Measurements from ENCODE around the gene SPATA18.

SPATA18 gene

DNA sequence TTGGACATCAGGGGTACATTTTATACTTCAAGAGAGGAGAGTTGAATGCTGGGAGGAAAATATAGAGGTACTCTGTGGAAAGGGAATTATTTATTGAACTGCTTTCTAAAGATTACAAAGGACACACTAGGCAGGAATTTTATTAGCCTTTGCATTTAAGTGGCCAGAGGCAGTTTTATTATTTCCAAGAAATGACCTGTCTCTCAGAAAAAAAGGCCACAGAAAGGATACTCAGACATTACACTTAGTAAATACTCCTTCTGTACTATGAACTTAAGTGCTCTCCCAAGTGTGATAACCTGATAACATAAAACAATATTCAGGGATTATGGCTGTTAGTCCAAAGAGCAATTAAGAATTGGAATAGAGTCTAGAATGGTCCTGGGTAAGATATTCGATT is 38.5 kb upstream of the SPATA18 start:
- DNase-seq (ENCODE audit: low read depth) = no peak
- TF ChIP-seq, protein P1, sequence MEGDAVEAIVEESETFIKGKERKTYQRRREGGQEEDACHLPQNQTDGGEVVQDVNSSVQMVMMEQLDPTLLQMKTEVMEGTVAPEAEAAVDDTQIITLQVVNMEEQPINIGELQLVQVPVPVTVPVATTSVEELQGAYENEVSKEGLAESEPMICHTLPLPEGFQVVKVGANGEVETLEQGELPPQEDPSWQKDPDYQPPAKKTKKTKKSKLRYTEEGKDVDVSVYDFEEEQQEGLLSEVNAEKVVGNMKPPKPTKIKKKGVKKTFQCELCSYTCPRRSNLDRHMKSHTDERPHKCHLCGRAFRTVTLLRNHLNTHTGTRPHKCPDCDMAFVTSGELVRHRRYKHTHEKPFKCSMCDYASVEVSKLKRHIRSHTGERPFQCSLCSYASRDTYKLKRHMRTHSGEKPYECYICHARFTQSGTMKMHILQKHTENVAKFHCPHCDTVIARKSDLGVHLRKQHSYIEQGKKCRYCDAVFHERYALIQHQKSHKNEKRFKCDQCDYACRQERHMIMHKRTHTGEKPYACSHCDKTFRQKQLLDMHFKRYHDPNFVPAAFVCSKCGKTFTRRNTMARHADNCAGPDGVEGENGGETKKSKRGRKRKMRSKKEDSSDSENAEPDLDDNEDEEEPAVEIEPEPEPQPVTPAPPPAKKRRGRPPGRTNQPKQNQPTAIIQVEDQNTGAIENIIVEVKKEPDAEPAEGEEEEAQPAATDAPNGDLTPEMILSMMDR (IDR thresholded peaks at IDR 0.05; ENCODE audit: low read depth, low read length, missing control alignments) = no peak
- H3K4me3 ChIP-seq (ENCODE audit: low read depth, low read length) = no peak overlapping the region

DNA sequence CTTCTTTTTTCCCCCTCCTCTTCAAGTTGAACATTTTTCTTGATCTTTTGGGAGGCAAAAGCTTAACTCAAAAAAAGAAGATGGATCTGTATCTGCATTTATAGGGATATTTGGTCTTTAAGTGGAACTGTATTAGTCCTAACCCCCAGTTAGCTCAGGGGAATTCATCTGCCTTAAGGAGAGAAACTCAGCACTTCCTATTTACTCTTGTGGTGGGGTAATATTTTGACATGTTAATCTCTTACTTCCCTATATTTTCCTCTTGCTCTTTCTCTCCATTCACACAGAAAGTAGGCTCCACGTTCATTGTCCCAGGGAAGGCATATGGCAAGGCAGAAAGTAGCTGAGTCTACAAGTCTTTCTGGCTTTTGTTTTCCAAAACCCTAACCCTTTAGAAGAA is 36.2 kb upstream of the SPATA18 start:
- no peak for DNase-seq (ENCODE audit: low read depth)

DNA sequence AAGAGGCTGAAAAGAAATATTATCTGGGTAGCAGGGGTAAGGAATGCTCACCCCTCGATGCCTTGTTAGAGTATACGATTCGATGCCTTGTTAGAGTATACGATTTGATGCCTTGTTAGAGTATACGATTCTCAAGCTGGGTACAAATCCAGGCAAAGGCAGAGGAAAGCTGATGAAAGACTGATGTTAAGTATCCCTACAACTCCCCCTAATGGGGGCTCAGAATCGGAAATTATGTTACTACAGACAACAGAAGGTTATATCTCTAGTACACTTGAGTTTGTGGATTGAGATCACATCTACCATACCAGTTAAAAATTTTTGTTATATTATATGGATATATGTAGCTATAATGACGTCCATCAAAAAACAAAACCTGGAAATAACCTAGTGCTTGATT is 35.7 kb upstream of the SPATA18 start:
- TF ChIP-seq, protein P1 (IDR thresholded peaks at IDR 0.05; ENCODE audit: low read depth, low read length, missing control alignments) = no peak
- H3K4me3 ChIP-seq (ENCODE audit: low read depth, low read length) = no peak overlapping the region
- DNase-seq (ENCODE audit: low read depth) = no peak

More for the DNA sequence above, 36.2 kb upstream of the SPATA18 start:
- TF ChIP-seq, protein P1 (IDR thresholded peaks at IDR 0.05; ENCODE audit: low read depth, low read length, missing control alignments) = no peak
- no peak overlapping the region for H3K4me3 ChIP-seq (ENCODE audit: low read depth, low read length)

DNA sequence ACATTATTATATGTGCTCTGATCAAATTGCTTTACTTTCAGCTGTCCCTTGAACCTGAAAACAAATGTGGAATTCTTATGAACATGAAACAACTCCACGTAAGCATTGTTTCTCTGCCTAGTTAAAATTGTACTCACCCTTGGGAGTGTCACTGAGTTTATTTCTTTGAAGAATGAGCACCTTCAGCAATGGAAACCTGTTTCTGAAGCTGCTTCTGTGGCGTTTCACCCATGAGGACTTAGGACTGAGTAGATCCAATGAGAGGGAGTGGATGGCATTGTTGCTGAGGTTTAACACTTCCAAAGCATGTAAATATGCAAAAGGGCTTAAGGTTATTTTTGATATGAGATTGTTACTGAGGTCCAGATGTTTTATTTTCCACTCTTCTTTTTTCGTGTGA is 34.1 kb upstream of the SPATA18 start:
- TF ChIP-seq, protein P1 (IDR thresholded peaks at IDR 0.05; ENCODE audit: low read depth, low read length, missing control alignments) = no peak
- no peak for DNase-seq (ENCODE audit: low read depth)

DNA sequence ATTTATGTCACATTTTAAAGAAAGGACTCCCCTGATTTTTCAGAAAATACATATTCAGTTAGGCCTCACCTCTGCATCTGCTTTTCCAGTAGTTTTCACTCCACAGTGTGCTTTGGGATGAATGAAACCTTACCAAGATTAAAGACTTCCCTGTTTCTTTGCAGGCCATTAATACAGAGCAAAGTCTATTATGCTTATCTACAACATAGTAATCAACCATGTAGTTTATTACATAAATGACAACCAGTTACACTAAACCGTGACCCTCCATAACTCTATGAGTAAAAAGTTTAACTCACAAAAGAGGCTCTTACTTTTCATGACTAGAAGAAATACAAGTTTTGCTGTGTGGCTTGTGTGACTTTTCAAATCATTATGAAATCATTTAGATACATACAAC is 33.3 kb upstream of the SPATA18 start:
- H3K4me3 ChIP-seq (ENCODE audit: low read depth, low read length) = no peak overlapping the region
- TF ChIP-seq, protein P1 (IDR thresholded peaks at IDR 0.05; ENCODE audit: low read depth, low read length, missing control alignments) = no peak
- DNase-seq (ENCODE audit: low read depth) = no peak

More for the DNA sequence above, 34.1 kb upstream of the SPATA18 start:
- H3K4me3 ChIP-seq (ENCODE audit: low read depth, low read length) = no peak overlapping the region

DNA sequence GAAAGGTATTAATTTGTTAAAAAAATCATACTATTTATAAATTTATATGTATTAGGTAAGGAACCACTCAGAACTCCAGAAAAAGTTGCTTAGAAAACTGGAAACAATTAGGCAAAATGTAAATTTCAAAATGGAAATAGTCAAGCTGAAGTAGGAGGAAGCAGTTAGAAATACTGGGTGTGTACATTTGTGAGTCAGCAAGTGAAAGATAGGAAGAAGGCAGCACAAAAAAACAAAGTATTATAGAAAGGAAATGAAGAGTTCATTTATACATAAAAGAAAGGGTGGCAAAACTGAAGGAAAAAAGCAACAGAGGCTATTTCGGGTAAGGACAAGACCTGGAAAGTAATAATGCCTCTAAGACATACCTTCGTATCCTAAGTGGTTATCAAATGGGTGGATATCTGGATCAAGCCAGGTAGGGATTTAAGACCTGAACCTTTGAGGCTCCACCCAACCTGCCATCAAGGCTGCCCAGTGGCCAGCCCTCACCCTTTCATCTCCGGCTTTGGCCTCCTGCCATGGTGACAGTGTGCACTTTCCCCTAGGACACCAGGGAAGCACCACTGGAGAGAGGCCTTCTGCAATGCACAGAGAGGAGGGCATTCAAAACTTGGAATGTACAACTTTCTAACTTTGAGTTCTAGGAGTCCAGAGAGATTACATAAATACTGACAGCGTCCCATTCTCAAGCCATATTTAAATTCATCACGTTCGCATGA is 31.0 kb upstream of the SPATA18 start, which contains the start of gene LRRC66:
LRRC66 (minus strand) TSS at position 428 of the 722 bp plus-strand sequence. CDS start 2,750 bp downstream, outside the sequence.
- no peak for DNase-seq (ENCODE audit: low read depth)
- TF ChIP-seq, protein P1 (IDR thresholded peaks at IDR 0.05; ENCODE audit: low read depth, low read length, missing control alignments) = no peak
- H3K4me3 ChIP-seq (ENCODE audit: low read depth, low read length) = no peak within 1 kb of the TSS

DNA sequence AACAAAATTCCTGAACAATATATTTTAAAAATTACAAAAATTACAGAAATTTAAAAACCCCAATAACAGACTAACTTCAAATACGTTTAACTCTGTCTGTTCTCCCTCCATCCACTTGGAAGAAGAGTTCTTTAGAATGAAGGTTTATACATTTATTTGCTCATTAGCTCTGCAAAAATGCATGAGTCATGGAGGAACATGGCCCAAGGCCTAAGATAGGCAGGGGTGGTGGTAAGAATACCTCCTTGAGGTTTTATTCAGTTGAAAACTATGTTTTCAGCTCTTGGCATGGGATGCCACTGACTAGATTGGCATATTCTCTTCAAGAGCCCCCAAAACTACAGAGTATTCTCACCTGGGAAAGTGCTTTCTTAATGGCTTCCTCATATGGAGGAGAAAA is 22.1 kb upstream of the SPATA18 start:
- no peak for DNase-seq (ENCODE audit: low read depth)

More for the DNA sequence above, 22.1 kb upstream of the SPATA18 start:
- TF ChIP-seq, protein P1 (IDR thresholded peaks at IDR 0.05; ENCODE audit: low read depth, low read length, missing control alignments) = no peak
- no peak overlapping the region for H3K4me3 ChIP-seq (ENCODE audit: low read depth, low read length)
